Measurements from ENCODE around the gene VEGFB.
A peak's percentile ranks its signal among the peaks of the same experiment; 100 is the strongest.
"Not testable (repeated sequence)": the region's sequence is repeated elsewhere in the genome, so short reads cannot be mapped to it uniquely, and the experiment has no call there.

VEGFB gene

GRCh38 chr11:64232182-64232966 is 2.0 kb upstream of the VEGFB start:
- no peak for DNase-seq (ENCODE audit: low read depth)

GRCh38 chr11:64232967-64233315 is 1.4 kb upstream of the VEGFB start:
- DNase-seq (ENCODE audit: low read depth): no peak

GRCh38 chr11:64234647-64235379 is 429 bp downstream of the VEGFB start:
- peak; percentile 34 for DNase-seq (ENCODE audit: low read depth)

GRCh38 chr11:64235437-64236161 is 1.2 kb downstream of the VEGFB start:
- DNase-seq (ENCODE audit: low read depth): no peak

DNA sequence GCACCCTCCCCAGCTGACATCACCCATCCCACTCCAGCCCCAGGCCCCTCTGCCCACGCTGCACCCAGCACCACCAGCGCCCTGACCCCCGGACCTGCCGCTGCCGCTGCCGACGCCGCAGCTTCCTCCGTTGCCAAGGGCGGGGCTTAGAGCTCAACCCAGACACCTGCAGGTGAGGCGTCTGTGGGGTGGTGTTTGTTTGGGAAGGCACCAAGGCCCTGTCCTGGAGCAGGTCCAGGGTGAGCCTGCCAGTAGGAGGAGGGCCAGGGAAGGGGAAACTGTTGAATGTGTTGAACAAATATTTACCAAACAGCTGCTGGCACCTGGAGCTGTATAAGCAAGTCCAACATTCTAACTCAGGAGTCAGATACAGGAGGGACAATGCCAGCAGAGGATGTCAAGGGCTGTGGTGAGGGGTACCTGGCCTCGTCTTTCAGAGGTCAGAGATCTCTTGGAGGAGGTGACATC is 3.1 kb downstream of the VEGFB start:
- no peak for DNase-seq (ENCODE audit: low read depth)

DNA sequence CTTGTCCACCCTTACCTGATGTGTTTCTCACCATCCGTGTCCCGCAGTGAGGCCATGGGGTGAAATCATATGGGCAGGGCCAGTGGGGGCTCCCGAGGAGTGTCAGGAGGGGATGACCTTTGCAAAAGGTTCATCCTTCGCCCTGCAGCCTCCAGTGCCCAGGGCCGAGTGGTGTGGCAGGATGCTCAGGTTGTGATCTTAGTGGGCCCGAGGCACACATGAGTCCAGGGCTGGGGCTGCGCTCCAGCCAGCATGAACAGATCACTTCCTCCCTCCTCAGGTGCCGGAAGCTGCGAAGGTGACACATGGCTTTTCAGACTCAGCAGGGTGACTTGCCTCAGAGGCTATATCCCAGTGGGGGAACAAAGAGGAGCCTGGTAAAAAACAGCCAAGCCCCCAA is 3.7 kb downstream of the VEGFB start:
- no peak for DNase-seq (ENCODE audit: low read depth)

DNA sequence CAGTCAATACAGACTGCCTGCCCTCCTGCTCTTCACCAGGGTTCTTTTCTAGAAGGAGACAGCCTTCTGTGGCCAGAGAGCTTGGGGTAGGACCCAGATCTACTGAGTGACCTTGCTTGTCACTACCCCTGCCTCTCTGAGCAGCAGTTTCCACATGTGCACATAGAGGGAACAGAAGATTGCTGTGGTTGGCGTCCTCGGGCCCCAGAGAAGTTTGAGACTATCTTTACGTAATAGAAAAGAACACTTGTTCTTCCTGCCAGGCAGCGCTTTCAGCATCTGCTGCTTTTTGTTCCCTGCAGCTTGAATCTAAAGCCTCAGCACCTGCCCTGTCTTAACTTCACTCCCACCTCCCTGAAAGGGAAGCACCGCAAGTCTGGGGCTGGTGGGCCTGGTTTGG is 4.6 kb downstream of the VEGFB start:
- no peak for DNase-seq (ENCODE audit: low read depth)

DNA sequence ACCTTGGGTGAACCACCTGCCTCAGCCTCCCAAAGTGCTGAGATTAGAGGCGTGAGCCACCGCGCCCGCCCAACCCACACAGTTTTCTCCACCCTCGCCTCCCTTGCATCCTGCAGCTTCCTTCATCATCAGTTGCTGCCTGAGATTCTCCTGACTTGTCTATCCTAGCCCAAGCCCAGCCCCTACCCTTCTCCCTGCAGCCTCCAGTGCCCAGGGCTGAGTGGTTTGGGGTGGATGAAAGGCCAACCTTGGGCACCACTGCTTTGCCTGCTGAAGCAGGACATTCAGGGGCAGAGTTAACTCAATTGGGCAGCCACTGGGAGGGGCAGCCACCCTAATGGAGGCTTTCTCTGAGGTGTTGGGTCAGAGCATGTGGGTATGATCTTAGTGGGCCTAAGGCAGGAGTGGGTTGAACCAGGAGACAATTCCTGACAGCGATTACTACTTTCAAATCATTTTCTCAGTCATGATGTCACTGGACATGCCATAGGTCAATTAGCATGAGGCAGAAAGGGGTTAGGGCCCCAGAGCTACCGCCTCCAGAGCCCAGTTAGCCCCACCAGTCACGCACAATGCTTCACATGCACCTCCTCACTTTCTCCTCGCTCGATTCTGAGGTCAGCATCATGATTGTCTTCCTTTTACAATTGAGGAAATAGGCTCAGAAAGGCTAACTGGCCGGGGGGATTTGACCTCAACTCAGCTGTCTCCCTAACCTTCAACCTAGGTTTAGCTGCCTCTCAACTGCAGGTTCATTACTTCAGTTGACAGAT is 5.5 kb downstream of the VEGFB start:
- DNase-seq (ENCODE audit: low read depth): no peak

DNA sequence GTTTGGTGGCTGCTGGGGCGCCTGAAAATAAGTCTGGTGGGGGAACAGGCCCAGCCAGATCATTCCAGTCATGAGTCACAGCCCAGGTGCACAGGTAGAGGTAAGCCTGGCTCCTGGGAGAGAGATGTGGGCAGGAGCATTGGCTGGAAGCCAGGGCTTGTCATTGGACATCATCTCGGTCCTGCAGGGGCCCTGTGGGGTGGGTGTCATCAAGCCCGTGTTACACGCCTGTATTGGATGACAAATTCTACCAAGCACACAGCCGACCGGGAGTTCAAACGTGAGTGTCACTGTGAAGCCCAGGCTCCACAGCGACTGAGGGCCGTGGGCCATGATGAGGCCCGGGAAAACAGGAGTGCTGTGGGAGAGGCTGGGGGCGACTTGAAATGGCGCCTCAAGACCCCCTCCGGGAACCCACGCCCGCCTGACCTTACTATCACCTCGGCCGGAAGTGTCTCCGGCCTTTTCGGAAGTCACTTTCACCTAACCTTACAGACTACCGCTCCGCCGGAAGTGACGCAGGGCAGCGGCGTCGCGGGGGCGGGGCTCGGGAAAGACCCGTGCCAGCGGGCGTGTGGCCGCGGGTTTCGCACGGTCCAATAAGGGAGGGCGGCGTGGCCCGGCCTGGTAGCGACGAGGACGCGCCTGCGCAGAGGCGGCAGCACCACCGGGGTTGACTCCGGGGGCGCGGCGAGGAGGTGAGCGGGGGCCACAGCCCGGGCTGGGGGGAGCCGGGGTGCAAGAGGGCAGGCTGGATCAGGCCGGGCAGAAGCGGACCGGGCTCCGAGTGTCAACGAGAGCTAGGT is 6.3 kb downstream of the VEGFB start, which contains the start of gene FKBP2:
Gene FKBP2 (plus strand): TSS at position 661 of the 806 bp plus-strand sequence. CDS start 1,293 bp downstream, outside the sequence.
- peak; percentile 97 for DNase-seq (ENCODE audit: low read depth)

- DNase-seq (ENCODE audit: low read depth): peak; percentile 99
Measured at GRCh38 chr11:64241241-64241490, 6.8 kb downstream of the VEGFB start.

- DNase-seq (ENCODE audit: low read depth): peak; percentile 57
Measured at GRCh38 chr11:64241491-64242374, 7.3 kb downstream of the VEGFB start.

GRCh38 chr11:64243236-64243854 is 9.0 kb downstream of the VEGFB start:
- DNase-seq (ENCODE audit: low read depth): no peak

GRCh38 chr11:64244107-64244506 is 9.7 kb downstream of the VEGFB start:
- no peak for DNase-seq (ENCODE audit: low read depth)

GRCh38 chr11:64244966-64245365 is 10.6 kb downstream of the VEGFB start:
- no peak for DNase-seq (ENCODE audit: low read depth)

GRCh38 chr11:64245401-64245796 is 11.0 kb downstream of the VEGFB start:
- DNase-seq (ENCODE audit: low read depth): peak; percentile 44

DNA sequence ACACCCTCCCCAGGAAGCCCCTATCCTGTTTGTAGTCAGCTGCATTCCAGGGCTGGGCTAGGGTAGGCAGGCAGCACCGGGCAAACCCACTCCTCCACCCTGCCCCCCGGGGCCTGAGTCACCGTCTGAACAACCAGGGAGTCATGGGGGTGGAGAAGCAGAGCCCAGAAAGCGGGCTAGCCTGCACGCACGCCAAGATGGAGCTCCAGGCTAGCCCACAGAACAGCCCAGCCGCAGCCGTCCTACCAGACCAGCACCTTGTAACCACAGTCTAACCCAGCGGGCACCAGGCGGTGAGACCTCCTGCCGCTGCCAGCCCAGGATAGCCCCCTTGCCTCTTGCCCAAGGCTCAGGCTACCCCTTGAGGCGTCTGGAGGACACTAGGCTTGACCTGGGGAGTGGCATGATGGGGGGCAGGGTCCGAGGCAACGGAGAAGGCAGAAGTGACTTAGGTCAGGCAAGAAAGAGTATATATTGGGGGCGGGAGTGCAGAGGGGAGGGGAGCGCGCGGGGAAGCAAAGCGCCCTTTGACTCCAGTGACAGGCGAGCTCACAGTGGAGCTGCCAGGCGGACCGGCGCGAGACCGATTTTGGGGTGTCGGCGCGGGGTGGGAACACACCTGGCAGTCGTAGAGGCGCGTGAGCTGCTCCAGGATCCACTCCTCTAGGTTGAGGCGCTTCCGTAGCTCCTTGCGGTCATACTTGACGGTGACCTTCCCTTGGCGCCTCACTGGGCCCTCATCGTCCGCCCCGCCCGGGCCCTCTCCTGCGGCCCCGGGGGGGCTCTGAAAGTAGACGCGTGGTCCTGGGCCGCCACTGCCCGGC is 11.6 kb downstream of the VEGFB start:
- DNase-seq (ENCODE audit: low read depth): peak; percentile 95

DNA sequence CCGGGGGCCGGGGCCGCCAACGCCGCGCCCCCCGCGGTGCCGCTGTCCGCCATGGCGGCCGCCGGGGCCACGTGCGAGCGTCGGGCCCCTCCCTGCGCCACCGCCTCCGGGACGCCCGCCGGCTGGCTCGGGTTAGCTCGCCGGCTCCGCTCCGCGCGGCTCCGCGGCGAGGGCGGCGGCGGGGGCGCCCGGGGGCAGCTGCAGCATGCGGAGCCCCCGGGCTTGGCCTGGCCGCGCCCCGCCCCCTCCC is 12.2 kb downstream of the VEGFB start:
- not testable (repeated sequence) for DNase-seq (ENCODE audit: low read depth)

- DNase-seq (ENCODE audit: low read depth): peak; percentile 90
Measured at GRCh38 chr11:64246871-64247728, 12.7 kb downstream of the VEGFB start, which contains the start of gene PPP1R14B. TSS of gene PPP1R14B (minus strand) at chr11:64246943. CDS start at chr11:64246673, 270 bp downstream.

Data from EH (cell line).